GM18867 (cell line): ENCODE measurements around the gene BTG1.

Source experiments
- ATAC-seq: cut with Tn5 transposase; IDR thresholded peaks from one replicate; pipeline ENCODE4 v1.9.1; 2021; ENCODE audit warnings: mild to moderate bottlenecking, moderate library complexity; ENCODE audit not compliant: unreplicated experiment

Gene BTG1, protein sequence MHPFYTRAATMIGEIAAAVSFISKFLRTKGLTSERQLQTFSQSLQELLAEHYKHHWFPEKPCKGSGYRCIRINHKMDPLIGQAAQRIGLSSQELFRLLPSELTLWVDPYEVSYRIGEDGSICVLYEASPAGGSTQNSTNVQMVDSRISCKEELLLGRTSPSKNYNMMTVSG

GRCh38 chr12:92145731-92146496 lies at the start of gene BTG1:
TSS of gene BTG1 (minus strand) at chr12:92145846. CDS start at chr12:92145535, 311 bp downstream.
- peak; percentile 74 for ATAC-seq

DNA sequence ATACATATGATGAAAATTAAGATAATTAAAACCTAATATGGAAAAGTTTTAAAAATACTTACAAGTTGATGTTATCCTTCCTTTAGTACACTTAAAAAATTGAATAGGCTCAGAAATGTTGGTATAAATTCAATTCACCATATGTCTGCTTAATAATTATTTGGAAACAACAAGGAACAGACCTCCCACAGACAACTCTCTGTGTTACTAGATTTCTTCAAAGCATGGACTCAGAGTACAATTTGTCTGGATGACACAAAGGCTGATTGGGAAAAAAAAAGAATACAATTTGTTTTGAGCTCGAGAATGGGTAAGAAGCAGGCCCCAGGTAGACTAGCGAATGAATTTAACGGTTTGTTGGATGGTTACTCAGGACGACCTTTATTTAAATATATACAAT lies 48.9 kb upstream of the BTG1 start:
- ATAC-seq = no peak

GRCh38 chr12:92193846-92194245 lies 48.2 kb upstream of the BTG1 start:
- ATAC-seq = no peak

DNA sequence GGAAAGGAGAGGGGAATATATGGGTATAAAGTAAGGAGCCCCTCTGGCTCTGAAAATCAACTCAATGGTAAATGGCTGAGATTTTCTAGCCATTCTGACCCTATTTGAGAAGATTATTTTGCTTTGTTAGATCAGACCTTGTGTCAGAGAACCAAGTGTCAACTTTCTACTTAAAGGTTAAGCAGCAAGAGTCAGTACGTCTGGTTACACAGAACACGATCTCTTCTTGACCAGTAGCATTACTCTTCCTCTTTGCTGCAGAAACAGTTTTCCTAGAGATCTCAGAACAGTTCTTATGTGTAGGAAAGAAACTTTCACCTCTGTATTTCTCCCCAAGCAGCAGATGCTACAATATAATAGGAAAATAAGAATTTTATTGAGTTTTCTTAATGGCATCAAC lies 47.4 kb upstream of the BTG1 start:
- ATAC-seq = no peak

- ATAC-seq = no peak
Measured at GRCh38 chr12:92192360-92192759, 46.7 kb upstream of the BTG1 start.

DNA sequence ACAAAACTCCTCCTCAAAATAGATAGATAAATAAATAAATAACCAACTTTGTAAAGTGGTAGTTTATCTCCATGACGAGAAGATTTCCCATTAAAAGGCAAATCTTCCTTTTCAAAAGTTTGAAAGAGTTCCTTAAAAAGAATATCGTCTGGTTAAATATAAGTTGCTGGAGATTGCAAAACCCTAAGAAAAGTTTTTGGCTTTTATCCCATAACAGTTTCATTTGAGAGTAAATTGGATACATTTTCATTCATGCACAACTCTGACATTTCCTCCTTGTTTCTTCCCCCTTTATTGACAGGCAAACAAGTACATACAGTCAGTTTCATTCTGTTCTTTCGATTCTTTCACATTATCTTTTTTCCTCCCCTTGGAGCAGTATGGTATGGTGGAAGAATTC lies 45.4 kb upstream of the BTG1 start:
- no peak for ATAC-seq

- ATAC-seq = no peak
Measured at GRCh38 chr12:92188517-92189188, 43.0 kb upstream of the BTG1 start.

DNA sequence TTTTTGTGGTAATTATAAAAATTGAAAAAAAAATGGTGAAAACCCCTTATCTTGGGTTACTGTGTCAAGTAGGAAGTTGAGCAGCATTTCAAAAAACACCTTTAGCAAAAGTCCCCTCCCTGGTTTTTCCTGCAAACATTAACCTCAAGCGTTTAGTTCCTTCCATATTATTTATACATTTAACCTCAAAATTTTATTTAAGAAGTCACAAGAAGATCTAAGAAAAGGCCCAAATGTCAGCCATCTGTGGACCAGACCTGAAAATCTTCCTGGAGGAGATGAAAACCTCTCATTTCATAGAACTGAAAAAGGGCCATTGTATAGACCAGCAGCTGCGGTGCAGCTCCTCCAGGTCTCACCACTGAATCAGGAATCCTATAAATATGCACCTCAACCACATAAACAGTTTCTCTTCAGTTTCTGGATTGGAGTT lies 40.4 kb upstream of the BTG1 start:
- no peak for ATAC-seq

GRCh38 chr12:92185052-92185451 lies 39.4 kb upstream of the BTG1 start:
- ATAC-seq = peak; percentile 67

- ATAC-seq = no peak
Measured at GRCh38 chr12:92183575-92183974, 37.9 kb upstream of the BTG1 start.

GRCh38 chr12:92178340-92178739 lies 32.7 kb upstream of the BTG1 start:
- ATAC-seq = no peak

DNA sequence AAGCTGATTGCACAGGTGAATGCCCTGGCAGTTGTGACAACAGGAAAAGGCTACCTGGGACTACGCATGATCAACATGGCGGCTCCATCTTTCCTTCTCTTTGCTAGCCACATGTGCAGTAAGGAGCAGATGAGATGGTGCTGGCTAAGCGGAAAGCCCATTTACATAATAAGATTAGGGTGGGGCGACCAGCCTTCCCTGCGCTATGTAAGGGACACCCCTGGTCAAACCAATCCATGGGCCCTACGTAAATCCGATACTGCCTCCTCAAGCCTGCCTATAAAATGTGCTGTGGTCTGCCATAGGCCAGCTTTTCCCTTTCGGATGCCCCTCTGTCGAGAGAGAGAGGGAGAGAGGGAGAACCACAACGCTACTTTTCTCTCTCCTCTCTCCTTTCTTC lies 31.0 kb upstream of the BTG1 start:
- ATAC-seq = no peak

DNA sequence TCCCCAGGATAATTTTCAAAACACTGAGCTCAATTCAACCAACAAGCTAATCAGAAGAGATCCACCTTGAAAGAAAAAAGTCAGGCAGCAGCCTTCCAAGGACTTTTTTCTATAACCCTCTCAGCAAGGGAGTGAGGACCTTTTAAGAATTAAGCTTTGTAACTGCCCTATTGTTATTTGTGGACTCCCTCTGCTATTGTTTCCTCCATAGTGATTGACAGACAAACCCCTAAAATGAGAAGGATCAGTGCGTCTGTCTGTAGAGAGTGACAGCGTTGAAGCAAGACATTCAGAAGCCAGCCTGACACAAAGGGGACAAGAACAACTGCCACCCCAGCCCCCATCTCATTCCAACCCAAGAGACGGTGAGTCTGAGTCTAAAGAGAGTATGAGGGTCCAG lies 30.3 kb upstream of the BTG1 start:
- no peak for ATAC-seq

DNA sequence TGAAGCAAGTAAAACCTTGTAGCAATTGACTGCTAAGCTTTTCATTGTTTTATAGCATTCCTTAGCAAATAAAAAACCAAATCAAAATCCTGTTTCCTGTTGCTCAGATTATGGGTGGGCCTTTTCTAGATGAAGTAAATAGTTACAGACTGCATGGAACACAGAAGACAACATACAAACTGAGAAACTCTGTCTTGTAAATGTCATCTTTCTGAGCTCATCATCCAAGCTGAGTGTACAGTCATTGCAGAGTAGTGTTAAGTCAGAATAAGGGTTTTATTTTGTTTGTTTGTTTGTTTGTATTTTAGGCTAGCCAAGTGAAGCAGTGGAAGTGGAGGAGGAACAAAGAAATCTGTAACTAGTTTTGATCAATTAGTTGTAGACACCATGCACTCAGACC lies 24.4 kb upstream of the BTG1 start:
- ATAC-seq = no peak

- no peak for ATAC-seq
Measured at GRCh38 chr12:92167075-92167474, 21.4 kb upstream of the BTG1 start.

GRCh38 chr12:92164712-92165111 lies 19.1 kb upstream of the BTG1 start:
- ATAC-seq = no peak

DNA sequence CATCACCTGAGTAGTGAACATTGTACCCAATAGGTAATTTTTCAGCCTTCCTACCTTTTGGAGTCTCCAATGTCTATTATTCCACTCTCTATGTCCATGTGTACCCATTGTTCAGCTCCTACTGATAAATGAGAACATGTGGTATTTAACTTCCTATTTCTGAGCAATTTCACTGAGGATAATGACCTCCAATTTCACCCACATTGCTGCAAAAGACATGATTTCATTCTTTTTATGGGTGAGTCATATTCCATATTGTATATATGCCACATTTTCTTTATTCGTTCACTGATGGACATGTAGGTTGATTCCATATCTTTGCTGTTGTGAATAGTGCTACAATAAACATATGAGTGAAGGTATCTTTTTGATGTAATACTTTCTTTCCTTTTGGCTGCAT lies 16.4 kb upstream of the BTG1 start:
- no peak for ATAC-seq

DNA sequence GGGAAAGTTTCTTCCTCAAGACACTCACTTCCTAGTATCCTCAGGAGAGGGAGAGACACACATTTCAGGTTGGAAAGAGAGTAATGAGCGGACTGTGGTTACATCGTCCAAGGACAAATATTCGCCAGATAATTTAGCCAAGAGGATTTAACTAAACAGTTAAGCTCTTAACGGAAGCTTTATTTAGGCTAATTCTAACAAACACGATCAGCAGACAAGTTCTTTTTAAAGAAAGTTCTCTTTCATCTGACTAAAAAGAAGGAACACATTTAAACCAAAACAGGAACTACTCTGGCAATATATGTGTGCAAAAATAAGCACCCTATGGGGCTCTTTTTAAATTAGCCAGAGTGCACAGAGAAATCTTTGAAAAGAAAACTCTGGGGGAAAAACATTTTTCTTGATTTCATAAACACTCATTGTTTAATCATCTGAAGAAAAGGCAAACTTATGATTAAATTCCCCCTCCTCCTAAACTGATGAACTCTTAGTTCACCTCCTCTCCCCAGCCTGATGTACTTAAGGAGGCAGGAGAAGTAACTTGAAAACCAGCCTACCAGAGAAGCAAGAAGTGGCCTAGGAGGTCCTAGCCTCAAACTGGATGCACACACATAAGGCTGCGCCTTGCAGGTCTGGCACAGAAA lies 13.3 kb upstream of the BTG1 start:
- peak; percentile 59 for ATAC-seq

DNA sequence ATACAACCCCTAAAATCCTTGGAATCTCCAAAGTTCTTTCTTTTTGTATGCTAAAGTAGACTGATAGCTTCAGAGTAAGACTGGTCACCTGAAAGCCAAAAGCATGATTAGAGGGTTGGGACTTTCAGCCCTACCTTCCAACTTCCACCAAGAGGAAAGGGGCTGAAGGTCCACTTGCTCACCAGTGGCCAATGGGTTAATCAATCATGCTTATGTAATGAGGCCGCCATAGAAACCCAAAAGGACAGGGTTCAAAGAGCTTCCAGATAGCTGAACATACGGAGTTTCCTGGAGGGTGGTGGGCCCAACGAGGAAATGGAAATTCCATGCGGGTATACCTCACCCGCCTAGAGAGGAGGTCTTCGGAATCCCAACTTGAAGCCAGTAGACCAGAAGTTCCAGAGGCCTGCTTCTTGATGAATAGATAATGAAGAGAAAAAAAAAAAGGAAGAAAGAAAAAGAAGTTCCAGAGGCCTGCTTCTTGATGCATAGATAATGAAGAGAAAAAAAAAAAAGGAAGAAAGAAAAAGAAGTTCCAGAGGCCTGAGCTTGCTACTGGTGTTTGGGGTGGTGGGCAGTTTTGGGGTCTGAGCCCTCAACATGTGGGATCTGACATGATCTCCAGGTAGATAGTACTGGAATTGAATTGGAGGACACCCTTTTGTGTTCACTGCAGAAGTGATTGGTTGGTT lies 11.2 kb upstream of the BTG1 start:
- no peak for ATAC-seq

DNA sequence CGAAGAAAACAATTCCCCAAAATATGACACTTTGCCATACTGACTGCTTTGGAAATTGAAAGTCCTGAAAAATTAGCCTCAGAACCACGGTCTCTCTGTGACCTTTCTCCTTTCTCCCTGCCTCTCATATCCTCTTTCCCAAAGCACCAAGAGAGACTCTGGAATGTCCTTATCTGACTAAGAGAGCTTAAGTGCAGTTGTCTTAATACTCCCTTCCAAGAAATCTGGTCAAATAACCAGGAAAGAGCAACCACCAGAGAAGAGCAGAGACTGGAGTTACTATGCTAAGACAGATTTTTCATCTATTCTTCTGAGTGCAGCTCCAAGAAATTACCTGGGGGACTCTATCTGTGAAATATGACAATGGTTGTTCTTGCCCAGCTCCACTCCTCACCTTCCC lies 10.5 kb upstream of the BTG1 start:
- no peak for ATAC-seq

DNA sequence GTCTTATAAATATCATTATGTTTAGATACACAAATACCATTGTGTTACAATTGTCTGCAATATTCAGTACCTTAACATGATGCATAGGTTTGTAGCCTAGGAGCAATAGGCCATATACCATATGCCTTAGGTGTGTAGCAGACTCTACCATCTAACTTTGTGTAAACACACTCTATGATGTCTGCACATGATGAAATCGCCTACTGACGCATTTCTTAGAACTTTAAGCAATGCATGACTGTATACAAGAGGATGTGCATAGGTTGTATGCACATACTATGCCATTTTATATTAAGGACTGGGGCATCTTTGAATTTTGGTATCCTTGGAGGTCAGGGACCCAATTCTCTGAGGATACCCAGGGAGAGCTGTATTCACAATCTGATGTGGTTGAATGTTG lies 10.1 kb upstream of the BTG1 start:
- ATAC-seq = no peak
